ENCODE data around the gene PTPRT. TPM values are rescaled to one million over a fixed set of nuclear protein-coding genes. Genes with fewer than 3 reads are reported as not detected.

Gene PTPRT
- total RNA-seq, 1 experiment from 2014 or later, result not detected

GRCh38 chr20:42259389-42259788 lies 930.3 kb downstream of the PTPRT start:
- peaks cover 24% of the 10 kb centered on the region for H3K9me3 ChIP-seq (ENCODE audit: low read length)
- no TSS peak for BruUV-seq (replicated peaks)
- no peaks in the 10 kb centered on the region for H3F3A ChIP-seq (ENCODE audit: low read length, unreplicated experiment)
- ATAC-seq, result no peak
- TF ChIP-seq CTCF (conservative IDR thresholded peaks at IDR 0.05; ENCODE audit: low read depth, low read length), result no peak
- TF ChIP-seq EZH2 (IDR thresholded peaks at IDR 0.05; ENCODE audit: low read length, unreplicated experiment), result no peak
- TF ChIP-seq EZH2phosphoT487 (IDR thresholded peaks at IDR 0.05; ENCODE audit: borderline replicate concordance, low read length), result no peak
- H3K4me1 ChIP-seq (ENCODE audit: insufficient read depth, low read length), result no peaks in the 10 kb centered on the region
- no peaks in the 10 kb centered on the region for H3K79me2 ChIP-seq (ENCODE audit: low read length)
- no peak for DNase-seq
- CTCF ChIA-PET, result no interaction called here
- H2AFZ ChIP-seq (ENCODE audit: low read length), result no peak overlapping the region
- POLR2A ChIA-PET (ENCODE audit: unreplicated experiment), result no interaction called here
- H3K27ac ChIP-seq (ENCODE audit: low read length), result no peak overlapping the region
- no peaks in the 10 kb centered on the region for H3K9me2 ChIP-seq (replicated peaks; ENCODE audit: low read length)
- H3K27me3 ChIP-seq (ENCODE audit: low read length), result no peaks in the 10 kb centered on the region
- no peak overlapping the region for H3K4me2 ChIP-seq (ENCODE audit: low read length)
- H3K36me3 ChIP-seq (ENCODE audit: low read depth, low read length), result no peaks in the 10 kb centered on the region
- no peak overlapping the region for H3K9ac ChIP-seq (ENCODE audit: low read length)
- no peak overlapping the region for H3K4me3 ChIP-seq (ENCODE audit: low read length)
- H4K20me1 ChIP-seq (ENCODE audit: low read length), result no peaks in the 10 kb centered on the region
- intact Hi-C loops (cut with micrococcal nuclease), result no loop called here

- Histone ChIP-seq H2AFZ (ENCODE audit: low read length) (no peak overlapping the region), H3K4me3 (ENCODE audit: low read length) (no peak overlapping the region), H3F3A (ENCODE audit: low read length, unreplicated experiment) (no peaks in the 10 kb centered on the region), H3K79me2 (ENCODE audit: low read length) (no peaks in the 10 kb centered on the region), H3K27me3 (ENCODE audit: low read length) (no peaks in the 10 kb centered on the region), H3K4me2 (ENCODE audit: low read length) (no peak overlapping the region), H3K9me3 (ENCODE audit: low read length) (peaks cover 27% of the 10 kb centered on the region), H3K4me1 (ENCODE audit: insufficient read depth, low read length) (no peaks in the 10 kb centered on the region), H3K27ac (ENCODE audit: low read length) (no peak overlapping the region), H3K9me2 (replicated peaks; ENCODE audit: low read length) (no peaks in the 10 kb centered on the region), H4K20me1 (ENCODE audit: low read length) (no peaks in the 10 kb centered on the region), H3K9ac (ENCODE audit: low read length) (no peak overlapping the region), H3K36me3 (ENCODE audit: low read depth, low read length) (no peaks in the 10 kb centered on the region)
- no TSS peak for BruUV-seq (replicated peaks)
- intact Hi-C loops (cut with micrococcal nuclease), result no loop called here
- ChIA-PET POLR2A (ENCODE audit: unreplicated experiment) (no interaction called here), CTCF (no interaction called here)
- no peak for TF ChIP-seq EZH2phosphoT487 (IDR thresholded peaks at IDR 0.05; ENCODE audit: borderline replicate concordance, low read length)
- no peak for DNase-seq
- ATAC-seq, result no peak
Measured at GRCh38 chr20:42258564-42259302, 931.0 kb downstream of the PTPRT start.

- Histone ChIP-seq H3K4me2 (ENCODE audit: low read length) (no peak overlapping the region), H3K9me3 (ENCODE audit: low read length) (peaks cover 34% of the 10 kb centered on the region), H2AFZ (ENCODE audit: low read length) (no peak overlapping the region), H3K27me3 (ENCODE audit: low read length) (no peaks in the 10 kb centered on the region), H3K9me2 (replicated peaks; ENCODE audit: low read length) (no peaks in the 10 kb centered on the region), H3K4me3 (ENCODE audit: low read length) (no peak overlapping the region), H3K79me2 (ENCODE audit: low read length) (no peaks in the 10 kb centered on the region), H4K20me1 (ENCODE audit: low read length) (no peaks in the 10 kb centered on the region), H3K36me3 (ENCODE audit: low read depth, low read length) (no peaks in the 10 kb centered on the region), H3K27ac (ENCODE audit: low read length) (no peak overlapping the region), H3K9ac (ENCODE audit: low read length) (no peak overlapping the region), H3F3A (ENCODE audit: low read length, unreplicated experiment) (no peaks in the 10 kb centered on the region), H3K4me1 (ENCODE audit: insufficient read depth, low read length) (no peaks in the 10 kb centered on the region)
- ChIA-PET POLR2A (ENCODE audit: unreplicated experiment) (no interaction called here), CTCF (no interaction called here)
- DNase-seq (no peak), ATAC-seq (no peak)
- TF ChIP-seq CTCF (conservative IDR thresholded peaks at IDR 0.05; ENCODE audit: low read depth, low read length), result no peak
- no peak for TF ChIP-seq EZH2phosphoT487 (IDR thresholded peaks at IDR 0.05; ENCODE audit: borderline replicate concordance, low read length)
- TF ChIP-seq EZH2 (IDR thresholded peaks at IDR 0.05; ENCODE audit: low read length, unreplicated experiment), result no peak
- intact Hi-C loops (cut with micrococcal nuclease), result no loop called here
- no TSS peak for BruUV-seq (replicated peaks)
Measured at GRCh38 chr20:42255821-42256220, 933.9 kb downstream of the PTPRT start.

Measured in PC-3 (cell line).